GM23338 (cell line): ENCODE measurements around the gene CD300E. TPM values are rescaled to one million over a fixed set of nuclear protein-coding genes. Genes with fewer than 3 reads are reported as not detected.

Experiments
- ATAC-seq: fragments of 200-7000 bp; cut with Tn5 transposase; 3 replicates; pipeline ENCODE4 v1.9.1; 2020
- DNase-seq: peaks from one replicate; pipeline ENCODE4 v3.0.0-alpha.2; 2015; ENCODE audit warnings: low spot score
- H2AFZ ChIP-seq: fragments of 200-600 bp; sonication (generic); 2 replicates; pipeline ENCODE4 v1.8.0; 2016; ENCODE audit warnings: antibody characterized with exemption, mild to moderate bottlenecking, moderate library complexity
- H3F3A ChIP-seq: fragments of 200-600 bp; sonication (generic); replicated peaks from 2 replicates; pipeline ENCODE4 v1.8.0; 2017; ENCODE audit warnings: antibody characterized with exemption, mixed run types, low read depth
- H3K27ac ChIP-seq: fragments of 200-600 bp; sonication (generic); 2 replicates; pipeline ENCODE4 v1.6.1; 2016; ENCODE audit warnings: low read depth
- H3K27me3 ChIP-seq: fragments of 200-600 bp; sonication (generic); 2 replicates; pipeline ENCODE4 v1.8.0; 2016; ENCODE audit warnings: mild to moderate bottlenecking, mixed run types, moderate library complexity; ENCODE audit not compliant: insufficient read depth
- H3K36me3 ChIP-seq: fragments of 200-600 bp; sonication (generic); 2 replicates; pipeline ENCODE4 v1.8.0; 2016; ENCODE audit warnings: mild to moderate bottlenecking; ENCODE audit not compliant: insufficient read depth
- H3K4me1 ChIP-seq: fragments of 200-600 bp; sonication (generic); 2 replicates; pipeline ENCODE4 v1.8.0; 2016; ENCODE audit warnings: mild to moderate bottlenecking, moderate library complexity; ENCODE audit not compliant: insufficient read depth
- H3K4me2 ChIP-seq: fragments of 200-600 bp; sonication (generic); 2 replicates; pipeline ENCODE4 v1.7.1; 2017; ENCODE audit warnings: mixed run types
- H3K4me3 ChIP-seq: fragments of 200-600 bp; sonication (generic); 2 replicates; pipeline ENCODE4 v1.6.1; 2016; ENCODE audit warnings: mixed run types
- H3K79me2 ChIP-seq: fragments of 200-600 bp; sonication (generic); replicated peaks from 2 replicates; pipeline ENCODE4 v1.8.0; 2017; ENCODE audit warnings: mild to moderate bottlenecking; ENCODE audit not compliant: insufficient read depth
- H3K9me2 ChIP-seq: fragments of 200-600 bp; sonication (generic); 2 replicates; pipeline ENCODE4 v1.8.0; 2017; ENCODE audit not compliant: insufficient read depth
- H4K20me1 ChIP-seq: fragments of 200-600 bp; sonication (generic); replicated peaks from 2 replicates; pipeline ENCODE4 v1.8.0; 2017; ENCODE audit warnings: mild to moderate bottlenecking; ENCODE audit not compliant: insufficient read depth
- H3K27ac Mint-ChIP-seq: 2 replicates; pipeline ENCODE4 v1.8.0; 2020; ENCODE audit warnings: inconsistent platforms, mild to moderate bottlenecking, moderate library complexity, mixed read lengths
- H3K27me3 Mint-ChIP-seq: 3 replicates; pipeline ENCODE4 v1.8.0; 2022; ENCODE audit warnings: low read depth, mild to moderate bottlenecking, moderate library complexity, mixed read lengths, inconsistent platforms; ENCODE audit not compliant: insufficient read depth, poor library complexity
- H3K36me3 Mint-ChIP-seq: 3 replicates; pipeline ENCODE4 v1.8.0; 2021; ENCODE audit warnings: low read depth, mild to moderate bottlenecking, inconsistent platforms, moderate library complexity, mixed read lengths
- H3K4me1 Mint-ChIP-seq: 3 replicates; pipeline ENCODE4 v1.8.0; 2020; ENCODE audit warnings: mild to moderate bottlenecking, inconsistent platforms, mixed read lengths
- H3K4me3 Mint-ChIP-seq: 3 replicates; pipeline ENCODE4 v1.8.0; 2021; ENCODE audit warnings: moderate library complexity, mild to moderate bottlenecking, inconsistent platforms, mixed read lengths
- H3K9me3 Mint-ChIP-seq: 3 replicates; pipeline ENCODE4 v1.8.0; 2020; ENCODE audit warnings: moderate library complexity, mild to moderate bottlenecking, inconsistent platforms, mixed read lengths
- CREB1 ChIP-seq: fragments of 250-450 bp; sonication (Bioruptor Pico); IDR thresholded peaks from 2 replicates; pipeline ENCODE4 v1.5.0; 2020; ENCODE audit warnings: low read depth, mild to moderate bottlenecking, moderate library complexity
- EZH2 ChIP-seq: fragments of 200-600 bp; sonication (generic); IDR thresholded peaks from one replicate; pipeline ENCODE4 v1.8.0; 2017; ENCODE audit warnings: antibody characterized with exemption, mild to moderate bottlenecking, low read depth; ENCODE audit not compliant: unreplicated experiment
- JUNB ChIP-seq: IDR thresholded peaks from one replicate; pipeline ENCODE4 v1.6.1; 2016; ENCODE audit warnings: antibody characterized with exemption; ENCODE audit not compliant: unreplicated experiment
- NANOG ChIP-seq: IDR thresholded peaks from 2 replicates; pipeline ENCODE4 v1.6.1; 2016; ENCODE audit warnings: antibody characterized with exemption, borderline replicate concordance
- POLR2AphosphoS5 ChIP-seq: IDR thresholded peaks from 2 replicates; pipeline ENCODE4 v1.6.1; 2016; ENCODE audit warnings: antibody characterized with exemption, low read depth
- STAT1 ChIP-seq: IDR thresholded peaks from one replicate; pipeline ENCODE4 v1.6.1; 2016; ENCODE audit warnings: antibody characterized with exemption; ENCODE audit not compliant: unreplicated experiment
- ZNF114 ChIP-seq: fragments of 250-450 bp; sonication (Bioruptor Pico); IDR thresholded peaks from 2 replicates; pipeline ENCODE4 v1.5.0; 2020; ENCODE audit warnings: mild to moderate bottlenecking, moderate library complexity
- polyA plus RNA-seq: library from polyadenylated mRNA; unstranded; fragments of >200 nt; fragmentation: Nextera tagmentation; extraction: Ambion mirVana; gene quantifications from 2 replicates; pipeline ENCODE4 v1.2.1, GENCODE V29; 2016
- total RNA-seq: library from RNA; depleted of rRNA; stranded (reverse); fragments of >200 nt; shearing (Covaris generic); gene quantifications from 2 replicates; pipeline ENCODE4 v1.2.3, GENCODE V29; 2014
- TF ChIP-seq, protein P1 (sequence below): IDR thresholded peaks from one replicate; pipeline ENCODE4 v1.6.1; 2018; ENCODE audit warnings: antibody characterized with exemption; ENCODE audit not compliant: unreplicated experiment
- TF ChIP-seq, protein P2 (sequence below): fragments of 250-450 bp; sonication (Bioruptor Pico); IDR thresholded peaks from 2 replicates; pipeline ENCODE4 v1.5.0; 2020; ENCODE audit warnings: mild to moderate bottlenecking, moderate library complexity

The CD300E gene
- total and polyA plus RNA-seq, 2 experiments from 2014 or later, result not detected

DNA sequence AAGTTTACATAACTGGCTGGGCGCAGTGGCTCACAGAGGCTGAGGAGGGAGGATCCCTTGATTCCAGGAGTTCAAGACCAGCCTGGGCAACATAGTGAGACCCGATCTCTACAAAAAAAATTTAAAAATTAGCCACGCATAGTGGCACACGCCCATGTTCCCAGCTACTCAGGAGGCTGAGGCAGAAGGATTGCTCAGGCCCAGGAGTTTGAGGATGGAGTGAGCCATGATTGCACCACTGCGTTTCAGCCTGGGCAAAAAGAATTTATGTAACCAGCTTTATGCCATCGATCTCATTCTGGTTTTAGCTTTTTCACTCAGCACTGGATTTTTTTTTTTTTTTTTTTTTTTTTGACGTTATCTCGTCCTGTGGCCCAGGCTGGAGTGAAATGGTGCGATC is 9.1 kb upstream of the CD300E start:
- no peaks in the 10 kb centered on the region; the same call in 1 of the 2 replicates for H3F3A ChIP-seq
- H3K27me3 ChIP-seq, result no peaks in the 10 kb centered on the region
- H3K4me2 ChIP-seq, result 0 out of 2 replicates have a peak overlapping the region, but pooled peaks have one; percentile 51
- H3K79me2 ChIP-seq, result no peaks in the 10 kb centered on the region
- no peak overlapping the region for H3K4me3 ChIP-seq
- Mint-ChIP-seq H3K9me3 (no peaks in the 10 kb centered on the region), H3K4me1 (peaks cover 35% of the 10 kb centered on the region), H3K36me3 (no peaks in the 10 kb centered on the region), H3K27ac (no peak overlapping the region), H3K4me3 (no peak overlapping the region), H3K27me3 (peaks cover 6% of the 10 kb centered on the region)
- ATAC-seq (no peak), DNase-seq (no peak)
- no peaks in the 10 kb centered on the region for H4K20me1 ChIP-seq
- H3K4me1 ChIP-seq, result peaks cover 22% of the 10 kb centered on the region
- no peaks in the 10 kb centered on the region for H3K36me3 ChIP-seq
- TF ChIP-seq NANOG, result no peak
- TF ChIP-seq CREB1 (CRISPR knock-in tag), result no peak
- no peak for TF ChIP-seq ZNF114 (CRISPR knock-in tag)
- TF ChIP-seq STAT1, result no peak
- no peak for TF ChIP-seq POLR2AphosphoS5
- TF ChIP-seq, protein P1, sequence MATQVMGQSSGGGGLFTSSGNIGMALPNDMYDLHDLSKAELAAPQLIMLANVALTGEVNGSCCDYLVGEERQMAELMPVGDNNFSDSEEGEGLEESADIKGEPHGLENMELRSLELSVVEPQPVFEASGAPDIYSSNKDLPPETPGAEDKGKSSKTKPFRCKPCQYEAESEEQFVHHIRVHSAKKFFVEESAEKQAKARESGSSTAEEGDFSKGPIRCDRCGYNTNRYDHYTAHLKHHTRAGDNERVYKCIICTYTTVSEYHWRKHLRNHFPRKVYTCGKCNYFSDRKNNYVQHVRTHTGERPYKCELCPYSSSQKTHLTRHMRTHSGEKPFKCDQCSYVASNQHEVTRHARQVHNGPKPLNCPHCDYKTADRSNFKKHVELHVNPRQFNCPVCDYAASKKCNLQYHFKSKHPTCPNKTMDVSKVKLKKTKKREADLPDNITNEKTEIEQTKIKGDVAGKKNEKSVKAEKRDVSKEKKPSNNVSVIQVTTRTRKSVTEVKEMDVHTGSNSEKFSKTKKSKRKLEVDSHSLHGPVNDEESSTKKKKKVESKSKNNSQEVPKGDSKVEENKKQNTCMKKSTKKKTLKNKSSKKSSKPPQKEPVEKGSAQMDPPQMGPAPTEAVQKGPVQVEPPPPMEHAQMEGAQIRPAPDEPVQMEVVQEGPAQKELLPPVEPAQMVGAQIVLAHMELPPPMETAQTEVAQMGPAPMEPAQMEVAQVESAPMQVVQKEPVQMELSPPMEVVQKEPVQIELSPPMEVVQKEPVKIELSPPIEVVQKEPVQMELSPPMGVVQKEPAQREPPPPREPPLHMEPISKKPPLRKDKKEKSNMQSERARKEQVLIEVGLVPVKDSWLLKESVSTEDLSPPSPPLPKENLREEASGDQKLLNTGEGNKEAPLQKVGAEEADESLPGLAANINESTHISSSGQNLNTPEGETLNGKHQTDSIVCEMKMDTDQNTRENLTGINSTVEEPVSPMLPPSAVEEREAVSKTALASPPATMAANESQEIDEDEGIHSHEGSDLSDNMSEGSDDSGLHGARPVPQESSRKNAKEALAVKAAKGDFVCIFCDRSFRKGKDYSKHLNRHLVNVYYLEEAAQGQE, result no peak
- TF ChIP-seq, protein P2, sequence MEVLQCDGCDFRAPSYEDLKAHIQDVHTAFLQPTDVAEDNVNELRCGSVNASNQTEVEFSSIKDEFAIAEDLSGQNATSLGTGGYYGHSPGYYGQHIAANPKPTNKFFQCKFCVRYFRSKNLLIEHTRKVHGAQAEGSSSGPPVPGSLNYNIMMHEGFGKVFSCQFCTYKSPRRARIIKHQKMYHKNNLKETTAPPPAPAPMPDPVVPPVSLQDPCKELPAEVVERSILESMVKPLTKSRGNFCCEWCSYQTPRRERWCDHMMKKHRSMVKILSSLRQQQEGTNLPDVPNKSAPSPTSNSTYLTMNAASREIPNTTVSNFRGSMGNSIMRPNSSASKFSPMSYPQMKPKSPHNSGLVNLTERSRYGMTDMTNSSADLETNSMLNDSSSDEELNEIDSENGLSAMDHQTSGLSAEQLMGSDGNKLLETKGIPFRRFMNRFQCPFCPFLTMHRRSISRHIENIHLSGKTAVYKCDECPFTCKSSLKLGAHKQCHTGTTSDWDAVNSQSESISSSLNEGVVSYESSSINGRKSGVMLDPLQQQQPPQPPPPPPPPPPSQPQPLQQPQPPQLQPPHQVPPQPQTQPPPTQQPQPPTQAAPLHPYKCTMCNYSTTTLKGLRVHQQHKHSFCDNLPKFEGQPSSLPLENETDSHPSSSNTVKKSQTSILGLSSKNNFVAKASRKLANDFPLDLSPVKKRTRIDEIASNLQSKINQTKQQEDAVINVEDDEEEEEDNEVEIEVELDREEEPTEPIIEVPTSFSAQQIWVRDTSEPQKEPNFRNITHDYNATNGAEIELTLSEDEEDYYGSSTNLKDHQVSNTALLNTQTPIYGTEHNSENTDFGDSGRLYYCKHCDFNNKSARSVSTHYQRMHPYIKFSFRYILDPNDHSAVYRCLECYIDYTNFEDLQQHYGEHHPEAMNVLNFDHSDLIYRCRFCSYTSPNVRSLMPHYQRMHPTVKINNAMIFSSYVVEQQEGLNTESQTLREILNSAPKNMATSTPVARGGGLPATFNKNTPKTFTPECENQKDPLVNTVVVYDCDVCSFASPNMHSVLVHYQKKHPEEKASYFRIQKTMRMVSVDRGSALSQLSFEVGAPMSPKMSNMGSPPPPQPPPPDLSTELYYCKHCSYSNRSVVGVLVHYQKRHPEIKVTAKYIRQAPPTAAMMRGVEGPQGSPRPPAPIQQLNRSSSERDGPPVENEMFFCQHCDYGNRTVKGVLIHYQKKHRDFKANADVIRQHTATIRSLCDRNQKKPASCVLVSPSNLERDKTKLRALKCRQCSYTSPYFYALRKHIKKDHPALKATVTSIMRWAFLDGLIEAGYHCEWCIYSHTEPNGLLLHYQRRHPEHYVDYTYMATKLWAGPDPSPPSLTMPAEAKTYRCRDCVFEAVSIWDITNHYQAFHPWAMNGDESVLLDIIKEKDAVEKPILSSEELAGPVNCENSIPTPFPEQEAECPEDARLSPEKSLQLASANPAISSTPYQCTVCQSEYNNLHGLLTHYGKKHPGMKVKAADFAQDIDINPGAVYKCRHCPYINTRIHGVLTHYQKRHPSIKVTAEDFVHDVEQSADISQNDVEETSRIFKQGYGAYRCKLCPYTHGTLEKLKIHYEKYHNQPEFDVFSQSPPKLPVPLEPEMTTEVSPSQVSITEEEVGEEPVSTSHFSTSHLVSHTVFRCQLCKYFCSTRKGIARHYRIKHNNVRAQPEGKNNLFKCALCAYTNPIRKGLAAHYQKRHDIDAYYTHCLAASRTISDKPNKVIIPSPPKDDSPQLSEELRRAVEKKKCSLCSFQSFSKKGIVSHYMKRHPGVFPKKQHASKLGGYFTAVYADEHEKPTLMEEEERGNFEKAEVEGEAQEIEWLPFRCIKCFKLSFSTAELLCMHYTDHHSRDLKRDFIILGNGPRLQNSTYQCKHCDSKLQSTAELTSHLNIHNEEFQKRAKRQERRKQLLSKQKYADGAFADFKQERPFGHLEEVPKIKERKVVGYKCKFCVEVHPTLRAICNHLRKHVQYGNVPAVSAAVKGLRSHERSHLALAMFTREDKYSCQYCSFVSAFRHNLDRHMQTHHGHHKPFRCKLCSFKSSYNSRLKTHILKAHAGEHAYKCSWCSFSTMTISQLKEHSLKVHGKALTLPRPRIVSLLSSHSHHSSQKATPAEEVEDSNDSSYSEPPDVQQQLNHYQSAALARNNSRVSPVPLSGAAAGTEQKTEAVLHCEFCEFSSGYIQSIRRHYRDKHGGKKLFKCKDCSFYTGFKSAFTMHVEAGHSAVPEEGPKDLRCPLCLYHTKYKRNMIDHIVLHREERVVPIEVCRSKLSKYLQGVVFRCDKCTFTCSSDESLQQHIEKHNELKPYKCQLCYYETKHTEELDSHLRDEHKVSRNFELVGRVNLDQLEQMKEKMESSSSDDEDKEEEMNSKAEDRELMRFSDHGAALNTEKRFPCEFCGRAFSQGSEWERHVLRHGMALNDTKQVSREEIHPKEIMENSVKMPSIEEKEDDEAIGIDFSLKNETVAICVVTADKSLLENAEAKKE (CRISPR knock-in tag), result no peak
- no peak for TF ChIP-seq JUNB
- TF ChIP-seq EZH2, result no peak
- H3K9me2 ChIP-seq, result no peaks in the 10 kb centered on the region
- H2AFZ ChIP-seq, result peak overlapping the region; percentile 100
- H3K27ac ChIP-seq, result peak overlapping the region; percentile 89; the same call in 1 of the 2 replicates
